ENCODE measurements around the gene SLC5A10.
"Not testable (repeated sequence)": the region's sequence is repeated elsewhere in the genome, so short reads cannot be mapped to it uniquely, and the experiment has no call there.

GRCh38 chr17:19040350-19040749 is 88.4 kb downstream of the SLC5A10 start:
- TF ChIP-seq POLR2A, CTCF (IDR thresholded peaks at IDR 0.05): not testable (repeated sequence)

Data from Peyer's patch (tissue), 4 donors.